ENCODE results near the gene OR2T33.
"Not testable (repeated sequence)": the region's sequence is repeated elsewhere in the genome, so short reads cannot be mapped to it uniquely, and the experiment has no call there.

The OR2T33 gene

GRCh38 chr1:248277876-248278275, at the start of gene OR2T33:
TSS of gene OR2T33 (minus strand) at chr1:248277976. CDS start at chr1:248273814, 4,162 bp downstream.
- no peak for DNase-seq

- DNase-seq, result no peak
Measured at GRCh38 chr1:248324468-248324867, 46.7 kb upstream of the OR2T33 start, which contains the start of gene OR2M7. TSS of gene OR2M7 (minus strand) at chr1:248324568. CDS start at chr1:248324568, 0 bp downstream.

- DNase-seq, result no peak
Measured at GRCh38 chr1:248316796-248317195, 39.0 kb upstream of the OR2T33 start.

DNA sequence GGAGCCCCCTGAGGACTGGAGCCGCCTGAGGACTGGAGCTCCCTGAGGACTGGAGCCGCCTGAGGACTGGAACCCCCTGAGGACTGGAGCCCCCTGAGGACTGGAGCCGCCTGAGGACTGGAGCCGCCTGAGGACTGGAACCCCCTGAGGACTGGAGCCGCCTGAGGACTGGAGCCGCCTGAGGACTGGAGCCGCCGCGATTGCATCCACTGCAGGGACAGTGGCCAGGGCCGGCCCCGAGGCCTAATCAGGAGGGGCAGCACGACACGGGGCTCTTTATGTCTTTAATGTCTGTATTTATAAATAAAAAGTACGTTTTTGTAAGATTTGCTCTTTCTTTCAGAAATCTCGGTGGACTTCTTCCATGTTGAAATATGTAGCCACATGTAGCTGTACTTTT, 29.0 kb upstream of the OR2T33 start:
- not testable (repeated sequence) for DNase-seq

- DNase-seq, result no peak
Measured at GRCh38 chr1:248306103-248306502, 28.3 kb upstream of the OR2T33 start.

GRCh38 chr1:248305672-248306071, 27.9 kb upstream of the OR2T33 start:
- DNase-seq, result not testable (repeated sequence)

DNA sequence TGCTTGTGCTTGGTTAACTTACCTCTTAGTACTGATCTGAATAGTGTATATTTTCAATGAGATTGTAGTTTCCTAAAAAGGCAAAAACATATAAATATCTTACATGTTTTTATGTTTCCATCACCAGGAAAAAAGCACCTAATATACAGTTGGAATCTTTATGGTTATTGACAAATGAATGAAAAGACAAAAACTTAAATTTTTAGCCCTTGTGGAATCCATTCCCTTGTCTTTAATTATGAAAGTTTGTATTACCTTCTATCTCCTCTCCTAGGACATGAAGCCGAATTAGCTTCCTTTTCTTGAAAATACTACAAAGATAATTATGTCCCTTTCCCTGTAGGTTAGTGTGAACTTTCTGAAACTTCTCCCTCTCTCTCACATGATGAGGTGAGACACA, 25.5 kb upstream of the OR2T33 start, which contains the start of gene OR2T12:
Gene OR2T12, minus strand, starts transcription at position 101 of the 400 bp plus-strand sequence. CDS start 7,846 bp downstream, outside the sequence.
- no peak for DNase-seq

- no peak for DNase-seq
Measured at GRCh38 chr1:248288391-248288790, 10.6 kb upstream of the OR2T33 start.

DNA sequence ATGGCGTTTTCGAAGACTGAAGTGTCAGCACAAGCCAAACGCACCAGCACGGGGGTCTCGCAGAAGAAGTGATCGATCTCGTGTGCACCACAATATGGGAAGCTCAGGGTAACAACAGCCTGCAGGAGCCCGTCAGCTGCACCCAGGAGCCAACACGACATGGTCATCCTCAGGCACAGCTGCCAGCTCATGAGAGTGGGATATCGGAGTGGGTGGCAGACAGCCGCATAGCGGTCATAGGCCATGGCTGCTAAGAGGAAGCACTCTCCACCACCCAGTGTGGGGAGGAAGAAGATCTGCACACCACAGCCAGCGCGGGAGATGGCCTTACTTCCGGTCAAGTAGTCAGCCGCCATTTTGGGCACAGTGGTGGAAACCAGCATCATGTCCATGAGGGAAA, 4.6 kb downstream of the OR2T33 start:
- not testable (repeated sequence) for DNase-seq

DNA sequence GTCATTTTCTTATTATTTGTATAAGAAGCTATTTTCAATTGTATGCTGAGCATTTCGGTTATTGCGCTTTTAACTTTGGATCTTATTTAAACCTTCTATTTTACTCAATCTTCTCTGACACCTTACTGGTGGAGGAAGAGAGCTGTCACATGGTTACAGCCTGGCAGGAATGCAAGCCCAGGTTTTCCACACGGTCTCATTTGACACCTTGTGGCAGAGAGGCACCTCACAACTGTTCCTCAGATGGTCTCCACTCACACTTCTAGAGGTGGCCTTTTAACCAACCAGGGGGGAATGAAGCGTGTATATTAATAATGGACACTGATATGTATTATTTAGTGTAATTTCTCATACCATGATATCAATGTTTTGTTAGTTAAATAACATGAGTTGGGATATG, 9.6 kb downstream of the OR2T33 start:
- DNase-seq, result no peak

DNA sequence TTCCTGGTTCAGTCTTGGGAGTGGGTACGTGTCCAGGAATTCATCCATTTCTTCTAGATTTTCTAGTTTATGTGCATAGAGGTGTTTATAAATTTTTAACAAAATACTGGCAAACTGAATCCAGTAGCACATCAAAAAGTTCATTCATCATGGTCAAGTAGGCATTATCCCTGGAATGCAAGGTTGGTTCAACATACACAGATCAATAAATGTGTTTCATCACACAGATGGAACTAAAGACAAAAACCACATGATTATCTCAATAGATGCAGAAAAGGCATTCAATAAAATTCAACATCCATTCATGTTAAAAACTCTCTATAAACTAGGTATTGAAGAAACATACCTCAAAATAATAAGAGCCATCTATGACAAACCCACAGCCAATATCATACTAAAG, 18.5 kb downstream of the OR2T33 start:
- not testable (repeated sequence) for DNase-seq

DNA sequence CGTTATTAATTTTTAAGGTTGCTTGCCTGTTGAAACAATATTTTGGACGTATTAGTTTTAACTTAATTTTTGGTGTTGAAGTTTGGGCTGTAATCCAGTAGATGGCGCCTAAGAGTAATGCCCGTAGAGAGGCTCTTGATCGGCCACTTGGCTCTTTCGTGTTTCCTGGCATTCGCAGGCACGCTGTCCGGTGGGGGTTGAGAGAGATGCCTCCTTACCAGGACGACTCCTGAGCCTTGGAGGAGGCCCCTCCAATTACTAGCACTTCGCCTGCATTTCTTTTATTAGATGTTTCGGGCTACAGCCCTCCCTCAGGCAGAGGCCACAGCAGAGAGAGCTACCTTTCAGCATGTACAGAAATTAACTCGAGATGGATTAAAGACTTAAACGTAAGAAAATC, 34.6 kb downstream of the OR2T33 start:
- peak; percentile 66 for DNase-seq

- DNase-seq, result no peak
Measured at GRCh38 chr1:248239478-248239877, 38.3 kb downstream of the OR2T33 start.

- DNase-seq, result no peak
Measured at GRCh38 chr1:248231117-248231516, 46.7 kb downstream of the OR2T33 start, which contains the start of gene OR2M4. TSS of gene OR2M4 (plus strand) at chr1:248231417. CDS start at chr1:248238929, 7,512 bp downstream.

DNA sequence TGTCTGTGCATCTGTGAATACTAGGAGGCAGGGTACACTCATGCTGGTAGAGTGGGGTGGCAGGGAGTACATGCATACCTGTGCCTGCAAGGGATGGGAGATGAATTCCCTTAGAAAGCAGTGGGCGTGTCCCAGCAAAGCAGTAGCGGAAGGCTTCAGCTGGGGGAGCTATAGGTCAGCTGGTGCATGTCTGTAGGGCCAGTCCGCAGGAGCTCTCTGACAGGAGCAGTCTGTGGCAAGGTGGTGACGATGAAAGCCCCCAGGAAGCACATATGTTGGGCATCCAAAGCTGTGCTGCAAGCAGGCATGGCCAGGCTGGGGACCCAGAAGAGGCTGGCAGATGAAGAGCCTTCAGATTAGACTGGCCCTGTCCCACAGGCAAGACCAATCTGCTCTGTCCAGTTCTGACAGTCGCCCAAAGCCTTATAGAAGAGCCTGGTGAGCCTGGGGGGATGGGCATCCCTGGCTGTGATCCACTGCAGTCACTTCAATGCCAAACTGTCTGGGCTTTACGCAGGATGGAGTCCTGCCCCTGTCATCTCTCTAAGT, 48.3 kb downstream of the OR2T33 start:
- DNase-seq, result no peak

GRCh38 chr1:248225537-248225936, 52.2 kb downstream of the OR2T33 start:
- no peak for DNase-seq
